GM19395 (cell line): Measurements from ENCODE around the gene BCAP31.
"Not testable (repeated sequence)": the region's sequence is repeated elsewhere in the genome, so short reads cannot be mapped to it uniquely, and the experiment has no call there.

Source experiments
- ATAC-seq: cut with Tn5 transposase; IDR thresholded peaks from one replicate; pipeline ENCODE4 v1.9.1; 2021; ENCODE audit warnings: mild to moderate bottlenecking, moderate library complexity; ENCODE audit not compliant: unreplicated experiment

BCAP31 gene

DNA sequence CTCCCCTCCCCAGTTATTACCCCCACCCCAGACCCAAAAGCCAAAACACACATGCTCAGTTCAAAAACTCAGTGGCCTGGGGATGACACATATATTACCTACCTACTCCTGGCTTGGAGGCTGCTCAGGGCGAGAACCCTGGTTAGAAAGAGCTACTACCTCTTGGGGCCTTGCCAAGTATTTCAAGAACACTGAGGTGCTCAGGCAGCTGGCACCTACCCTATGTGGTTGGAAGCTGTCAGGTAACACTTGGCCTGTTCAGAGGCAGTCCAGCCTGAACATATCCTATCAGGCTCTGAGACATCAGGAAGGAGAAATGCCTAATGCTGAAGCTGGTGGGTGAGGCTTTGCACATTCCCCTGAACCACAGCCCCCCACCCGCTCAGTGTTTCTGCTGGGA is 4.9 kb downstream of the BCAP31 start:
- no peak for ATAC-seq

DNA sequence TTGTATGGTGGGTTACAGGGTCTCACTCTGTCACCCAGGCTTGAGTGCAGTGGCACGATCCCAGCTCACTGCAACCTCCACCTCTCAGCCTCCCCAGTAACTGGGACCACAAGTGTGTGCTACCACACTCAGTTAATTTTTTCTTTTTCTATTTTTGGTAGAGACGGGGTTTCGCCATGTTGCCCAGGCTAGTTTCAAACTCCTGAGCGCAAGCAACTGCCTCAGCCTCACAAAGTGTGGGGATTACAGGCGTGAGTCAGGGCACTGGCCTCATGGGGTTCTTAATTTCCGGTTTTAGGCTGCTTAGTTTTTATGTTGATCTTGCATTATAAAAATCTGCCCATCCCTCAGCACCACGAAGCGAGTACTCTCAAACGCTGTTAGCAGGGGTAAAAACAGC is 6.7 kb downstream of the BCAP31 start:
- no peak for ATAC-seq

DNA sequence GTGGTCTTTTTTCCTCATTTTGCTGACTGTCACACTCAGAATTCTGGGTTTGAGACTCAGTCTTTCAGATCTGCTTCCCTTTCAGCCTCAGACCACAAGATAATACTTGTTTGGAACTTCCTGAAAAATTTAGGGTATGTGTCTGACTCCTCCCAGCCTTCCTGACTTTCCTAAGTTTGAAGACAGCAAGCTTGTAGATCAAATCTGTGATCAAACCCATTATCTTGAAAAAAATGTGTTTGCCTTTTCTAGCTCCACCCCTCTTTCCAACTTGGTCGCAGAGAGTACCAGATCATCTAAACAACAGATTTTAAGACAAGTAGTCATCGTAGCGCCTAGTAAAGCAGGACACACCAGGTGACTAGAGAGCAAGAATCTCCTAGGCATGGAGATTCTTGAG is 9.9 kb downstream of the BCAP31 start:
- ATAC-seq: no peak

DNA sequence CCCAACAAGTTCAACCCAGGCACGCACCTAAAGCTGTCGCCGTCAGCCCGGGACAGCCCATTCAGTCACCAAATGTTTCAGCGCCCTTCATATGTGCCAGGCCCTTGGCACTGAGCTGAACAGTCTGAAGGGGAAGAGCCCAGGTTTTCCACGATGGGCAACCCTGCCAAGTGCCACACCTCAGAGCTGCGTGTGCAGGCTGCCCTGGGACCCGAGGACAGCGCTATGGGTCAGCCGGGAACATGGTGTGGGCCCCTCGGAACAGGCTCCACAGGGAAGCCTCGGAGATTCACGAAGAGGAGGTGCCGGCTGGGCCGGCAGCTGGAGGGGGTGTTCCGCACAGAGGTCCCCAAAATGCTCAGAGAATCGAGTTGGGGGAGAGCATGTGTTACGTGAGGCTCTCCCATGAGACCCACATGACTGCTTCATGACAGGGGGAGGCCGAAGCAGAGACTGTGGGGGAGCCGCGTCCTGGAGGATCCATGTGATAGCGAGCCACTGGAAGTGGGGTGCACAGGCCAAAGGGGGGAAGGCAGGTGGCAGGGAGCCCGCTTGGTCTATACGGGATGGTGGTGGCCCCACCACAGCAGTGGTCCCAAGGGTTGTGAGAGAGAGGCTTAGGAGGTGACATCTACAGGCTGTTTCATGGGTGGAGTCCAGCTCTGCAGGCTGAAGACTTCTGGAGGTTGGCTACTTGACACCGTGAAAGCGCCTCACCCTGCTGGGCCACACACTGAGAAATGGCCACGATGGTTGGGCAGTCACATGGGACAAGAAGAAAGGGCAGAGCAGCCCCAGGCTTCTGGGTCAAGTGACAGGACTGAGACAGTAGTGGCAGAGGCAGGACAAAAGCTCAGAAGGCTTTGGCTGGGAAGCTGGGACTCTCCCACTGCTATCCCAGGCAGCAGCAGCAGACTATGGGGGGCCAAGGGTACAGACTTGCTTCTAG is 14.2 kb downstream of the BCAP31 start:
- no peak for ATAC-seq

DNA sequence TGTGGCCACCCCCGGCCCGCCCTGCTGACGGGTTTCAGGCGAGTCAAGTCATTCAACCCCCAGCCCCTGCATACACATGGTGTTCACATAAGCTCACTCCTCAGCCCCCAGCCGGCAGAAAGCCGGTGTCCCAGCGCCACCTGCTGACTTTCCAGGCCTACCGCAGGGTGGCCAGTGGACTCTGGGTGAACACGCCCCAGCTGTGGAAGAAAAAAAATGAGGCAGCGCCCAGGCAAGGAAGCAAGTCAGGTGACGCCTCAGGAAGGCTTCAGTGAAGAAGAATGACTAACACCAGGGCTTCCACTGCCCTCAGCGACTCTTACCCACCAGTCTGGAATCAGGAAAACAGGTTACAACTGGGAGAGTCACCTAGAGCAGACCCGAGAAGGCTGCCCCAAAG is 15.8 kb downstream of the BCAP31 start:
- ATAC-seq: no peak

DNA sequence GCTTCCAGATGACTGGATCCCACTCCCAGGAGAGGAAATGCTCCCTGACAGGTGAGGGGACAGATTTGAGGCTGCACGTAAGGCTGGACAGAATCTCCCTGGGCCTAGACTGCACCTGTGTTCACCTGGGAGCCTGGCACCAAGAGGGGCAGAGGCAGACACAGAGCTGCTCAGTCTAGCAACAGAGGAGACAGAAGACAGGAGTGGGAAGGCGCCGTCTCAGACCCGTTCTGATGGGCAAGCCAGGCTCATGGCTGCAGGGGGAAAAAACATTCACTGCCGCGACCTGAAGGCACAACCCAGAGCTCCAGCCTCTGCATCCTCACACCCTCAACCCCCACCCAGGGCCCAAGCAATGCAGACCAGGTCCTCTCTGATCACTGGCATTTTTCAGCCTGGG is 16.8 kb downstream of the BCAP31 start:
- no peak for ATAC-seq

DNA sequence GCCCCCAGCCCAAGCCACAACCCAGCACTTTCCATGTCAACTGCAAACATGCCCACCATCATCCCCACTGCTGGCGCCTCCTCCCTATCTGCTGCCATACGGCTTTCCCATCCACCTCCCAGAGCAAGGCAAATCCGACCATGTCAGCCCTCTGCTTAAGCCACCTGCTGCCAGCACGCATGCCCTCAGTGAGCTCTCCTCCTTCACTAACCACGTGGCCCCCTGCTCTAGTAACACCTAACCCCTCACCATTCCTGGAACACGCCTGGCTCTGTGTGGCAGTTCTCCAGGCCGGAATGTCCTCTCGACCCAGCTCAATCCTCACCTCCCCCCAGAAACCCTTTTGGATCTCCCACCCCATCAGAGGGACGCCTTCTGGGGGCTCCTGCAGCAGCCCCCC is 17.4 kb downstream of the BCAP31 start:
- ATAC-seq: no peak

DNA sequence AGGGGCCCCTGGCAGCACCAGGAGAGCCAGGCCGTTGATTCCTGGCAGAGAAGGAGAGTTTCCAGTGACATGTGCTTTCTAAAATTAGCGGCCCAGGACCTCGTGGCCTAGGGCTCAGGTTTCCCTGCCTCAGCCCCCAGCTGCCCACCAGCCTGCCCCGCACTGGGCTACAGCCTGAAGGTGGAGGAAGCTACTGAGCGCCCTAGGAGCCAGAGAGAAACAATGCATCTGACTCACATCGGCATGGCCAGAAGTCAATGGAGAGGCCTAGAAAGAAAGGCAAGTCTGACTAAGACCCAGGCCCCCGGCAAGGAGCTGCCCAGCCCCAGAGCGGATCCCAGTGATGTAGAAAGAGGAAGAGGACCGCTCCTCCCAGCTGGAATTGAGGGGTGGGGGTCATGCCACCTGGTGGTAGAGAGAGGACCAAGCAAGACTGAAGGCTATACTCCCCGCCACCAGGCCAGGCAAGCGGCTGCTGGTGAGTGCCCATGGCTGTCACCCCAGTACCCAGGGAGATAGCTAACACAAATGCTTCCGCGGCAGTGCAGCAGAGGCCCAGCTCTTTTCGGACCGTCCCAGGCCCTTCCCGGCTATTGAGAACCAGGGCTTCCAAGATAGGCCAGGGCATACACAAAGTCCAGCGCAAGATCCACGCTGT is 18.7 kb downstream of the BCAP31 start:
- not testable (repeated sequence) for ATAC-seq

DNA sequence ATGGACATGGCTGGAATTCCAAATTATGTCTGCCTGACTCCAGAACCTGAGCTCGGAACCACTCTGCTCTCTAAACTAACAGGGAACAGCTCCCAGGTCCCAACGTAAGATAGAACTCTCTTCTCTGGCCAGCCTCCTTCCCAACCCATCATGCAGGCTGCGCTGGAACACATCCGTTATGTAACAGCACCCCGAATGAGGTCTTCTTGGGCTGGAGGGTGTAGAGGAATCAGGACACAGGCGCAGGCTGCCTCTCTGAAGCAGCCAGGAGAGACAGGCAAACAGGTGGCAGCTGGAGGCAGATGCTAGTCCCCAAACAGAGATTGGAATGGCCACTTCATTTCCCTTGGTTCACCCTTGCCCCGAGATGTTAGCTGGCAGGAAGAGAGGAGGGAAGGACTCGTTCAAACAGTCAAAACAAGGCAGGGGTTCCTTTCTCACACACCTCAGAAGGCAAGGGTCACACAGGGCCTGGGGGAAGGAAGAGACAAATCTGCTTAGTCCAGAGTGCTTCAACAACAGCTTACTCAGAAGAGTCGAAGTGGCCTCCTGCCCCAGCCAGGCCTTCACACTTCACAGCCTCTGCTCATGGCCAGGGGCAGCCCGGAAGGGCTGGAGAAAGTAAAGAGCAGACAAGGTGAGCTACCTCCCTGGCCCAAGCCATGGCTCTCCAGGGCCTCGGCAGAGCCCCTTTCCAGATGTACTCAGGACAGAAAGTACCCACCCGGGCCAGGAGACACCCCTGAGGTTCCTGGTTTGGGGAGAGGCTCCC is 19.4 kb downstream of the BCAP31 start:
- ATAC-seq: not testable (repeated sequence)

DNA sequence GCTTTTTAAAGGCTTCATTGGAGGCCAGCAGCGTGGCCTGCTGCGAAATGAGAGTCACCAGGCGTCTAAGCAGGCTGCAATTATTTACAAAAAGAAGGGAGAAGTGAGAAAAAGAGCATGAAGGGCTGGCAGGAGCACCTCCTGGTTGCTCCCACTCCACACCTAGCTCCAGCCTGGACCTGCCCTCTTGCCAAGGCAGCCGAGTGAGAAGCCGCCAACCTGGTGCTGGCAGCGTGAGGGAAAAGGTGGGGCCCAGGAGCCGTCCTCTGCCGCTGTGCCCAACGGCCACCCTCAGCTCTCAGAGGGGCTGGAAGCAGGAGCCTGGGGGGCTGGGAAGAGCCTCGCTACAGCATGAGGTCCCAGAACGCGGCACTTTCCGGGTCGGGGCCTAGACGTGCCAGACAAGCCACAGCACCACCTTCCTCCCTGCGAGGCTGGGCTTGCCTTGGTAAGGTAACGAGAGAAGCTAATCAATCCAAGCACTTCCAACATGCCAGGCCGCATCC is 20.1 kb downstream of the BCAP31 start:
- ATAC-seq: no peak

DNA sequence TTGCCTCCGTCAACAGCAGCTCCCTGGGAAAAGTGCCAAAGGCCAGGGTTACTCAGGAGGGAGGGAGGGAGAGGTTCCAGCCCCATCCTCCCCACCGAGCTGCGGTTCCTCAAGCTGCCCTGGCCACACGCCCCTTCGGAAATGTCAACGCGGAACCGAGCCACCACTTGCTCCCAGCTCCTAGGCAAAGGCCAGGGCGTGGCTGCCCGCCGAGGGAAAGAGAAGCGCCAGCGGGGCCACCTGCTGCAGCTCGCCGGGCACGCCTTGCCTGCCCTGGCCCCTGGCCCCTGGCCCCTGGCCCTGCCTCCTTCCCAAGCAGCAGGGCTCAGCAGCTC is 21.2 kb downstream of the BCAP31 start:
- ATAC-seq: no peak

DNA sequence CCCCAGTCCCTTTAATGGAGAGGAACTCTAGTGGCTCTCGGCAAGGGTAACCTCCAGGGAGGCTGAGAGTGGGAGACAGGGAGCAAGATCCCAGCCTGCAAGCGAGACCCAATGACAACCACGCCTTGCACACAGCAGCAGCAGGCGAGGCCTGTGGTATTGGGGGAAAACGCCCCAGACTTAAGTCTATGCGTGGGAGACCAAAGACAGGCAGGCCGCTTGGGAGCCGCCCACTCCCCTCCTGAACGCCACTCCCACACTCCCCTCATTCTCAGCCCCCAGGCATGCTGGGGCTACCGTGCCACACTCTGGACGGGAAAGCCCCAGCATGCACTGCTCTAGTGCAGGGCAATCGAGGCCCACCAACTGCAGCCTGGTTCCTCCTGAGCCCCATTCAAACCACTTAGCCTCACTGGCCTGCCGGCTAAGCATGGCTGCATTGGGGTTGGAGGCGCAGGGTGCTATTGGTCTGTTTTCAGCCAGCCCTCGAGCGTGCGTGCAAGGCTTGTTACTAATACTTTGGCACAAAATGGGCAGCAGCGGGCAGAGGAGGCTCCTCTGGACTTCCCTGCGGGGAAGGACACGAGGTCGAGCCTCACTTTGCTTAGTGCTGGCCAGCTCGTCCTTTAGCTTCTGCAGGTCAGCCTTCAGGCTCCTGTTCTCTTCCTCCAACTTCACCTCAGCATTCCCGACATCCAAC is 21.7 kb downstream of the BCAP31 start:
- ATAC-seq: no peak

DNA sequence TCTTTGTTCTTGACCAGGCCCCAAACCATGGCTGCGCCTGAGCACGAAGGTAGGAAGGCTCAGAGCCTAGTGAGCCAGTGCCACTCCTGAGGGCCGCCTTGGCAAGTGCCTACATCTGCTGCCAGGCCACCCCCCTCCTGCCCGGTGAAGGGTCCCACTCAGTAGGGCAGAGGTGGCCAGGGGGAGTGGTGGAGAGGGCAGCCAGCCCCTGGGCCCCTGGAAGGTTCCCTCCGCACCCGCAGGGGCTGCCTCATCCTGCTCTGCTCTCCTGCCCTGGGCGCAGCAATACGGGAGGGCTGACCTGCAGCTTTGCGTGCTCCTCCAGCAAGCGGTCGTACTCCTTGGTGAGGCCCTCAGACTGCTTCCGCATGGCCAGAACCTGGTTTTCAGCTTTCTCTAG is 22.5 kb downstream of the BCAP31 start:
- ATAC-seq: no peak

DNA sequence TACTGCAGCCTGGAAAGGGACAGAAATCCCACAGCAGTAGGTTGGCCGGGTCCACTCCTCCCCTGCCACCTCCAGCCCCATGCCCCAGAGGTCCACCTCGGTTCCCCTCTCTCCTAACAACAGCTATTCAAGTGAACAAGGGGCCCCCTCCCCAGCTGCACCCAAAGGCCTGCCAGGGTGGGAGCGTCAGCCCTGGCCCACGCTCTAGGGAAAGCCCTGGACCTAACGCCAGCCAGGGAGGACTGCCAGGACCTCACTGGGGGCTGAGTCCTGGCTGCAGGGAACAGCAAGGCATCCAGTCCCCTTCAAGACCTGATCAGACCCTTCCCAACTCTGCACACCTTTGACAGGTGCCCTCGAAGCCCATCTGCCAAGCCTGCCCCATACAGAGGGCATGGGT is 23.2 kb downstream of the BCAP31 start:
- no peak for ATAC-seq

DNA sequence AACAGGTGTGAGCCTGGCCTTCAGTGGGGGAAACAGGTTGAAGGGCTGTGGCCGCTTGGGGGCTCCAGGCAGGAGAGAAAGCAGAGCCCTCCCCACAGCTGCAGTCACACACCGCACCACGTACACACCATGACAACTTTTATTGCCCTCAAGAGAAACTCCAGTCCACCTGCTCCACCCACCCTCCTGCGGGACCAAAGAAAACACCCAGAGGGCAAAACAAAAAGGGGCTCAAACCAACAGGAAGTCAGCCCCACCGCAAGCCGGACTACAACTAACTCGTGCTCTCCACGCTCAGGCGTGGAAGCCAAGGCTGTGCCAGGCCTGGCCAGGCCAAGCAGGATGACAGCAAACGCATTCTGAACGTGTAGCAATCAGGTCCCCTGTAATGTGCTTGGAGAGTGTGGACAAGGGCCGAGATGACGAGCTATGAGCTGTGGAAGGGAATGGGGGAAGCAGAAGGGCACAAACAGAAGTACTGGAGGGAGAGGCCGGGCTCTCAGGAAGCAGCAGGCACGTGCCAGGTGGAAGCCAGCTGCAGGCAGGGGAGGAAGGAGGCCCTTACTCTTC is 23.7 kb downstream of the BCAP31 start:
- no peak for ATAC-seq

DNA sequence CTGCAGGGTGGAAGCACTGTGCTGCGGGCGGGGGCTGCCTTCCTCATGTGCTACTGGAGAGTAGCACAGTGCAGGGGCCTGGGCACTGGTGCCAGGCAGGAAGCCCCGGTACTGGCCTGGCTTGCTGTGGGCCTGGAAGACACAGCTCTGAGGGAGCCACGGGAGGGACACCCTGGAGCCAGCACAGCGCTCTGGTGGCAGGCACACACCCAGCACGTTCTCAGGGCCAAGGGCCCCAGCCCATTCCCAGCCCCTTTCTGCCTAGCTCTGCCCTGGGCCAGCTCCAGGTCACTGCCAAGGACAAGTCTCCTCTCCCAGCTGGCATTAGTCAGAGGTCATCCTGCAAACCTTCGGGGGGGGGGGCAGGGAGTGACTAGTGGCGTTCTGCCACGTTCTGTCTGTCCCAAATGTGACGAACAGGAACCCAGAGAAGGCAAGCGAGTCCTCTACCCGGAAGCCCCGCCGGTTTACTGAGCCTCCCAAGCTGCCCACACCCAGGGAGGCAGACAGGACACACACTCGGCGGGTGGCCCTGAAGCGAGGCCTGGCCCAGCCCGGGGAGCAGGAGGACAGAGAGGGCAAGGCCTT is 24.3 kb downstream of the BCAP31 start:
- not testable (repeated sequence) for ATAC-seq

DNA sequence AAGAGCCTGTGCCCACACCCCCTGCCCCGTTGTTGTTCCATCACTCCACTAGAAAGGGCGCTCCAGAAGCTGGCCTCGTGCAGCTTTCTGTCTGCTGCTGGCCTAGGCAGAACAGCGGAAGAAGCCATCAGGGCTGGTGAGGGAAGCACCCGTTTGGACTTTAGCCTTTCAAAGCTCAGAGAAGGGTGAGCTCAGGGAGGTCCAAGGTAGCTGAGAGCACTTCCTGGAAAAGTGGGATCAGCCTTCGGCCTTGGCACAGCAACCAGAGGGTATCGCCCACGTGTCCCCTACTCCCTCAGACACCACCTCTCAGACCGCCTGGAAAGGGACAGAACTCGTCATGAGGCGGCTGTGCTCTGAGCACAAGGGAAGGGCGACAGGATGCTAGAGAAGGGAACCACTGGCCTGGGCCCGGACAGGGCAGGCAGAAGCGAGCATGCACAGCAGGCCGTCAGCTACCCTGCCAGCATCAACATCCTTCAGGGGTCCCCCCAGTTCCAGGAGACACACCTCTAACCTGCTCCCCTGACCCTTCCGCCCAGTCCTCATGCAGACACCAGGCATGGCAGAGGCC is 24.9 kb downstream of the BCAP31 start:
- not testable (repeated sequence) for ATAC-seq

DNA sequence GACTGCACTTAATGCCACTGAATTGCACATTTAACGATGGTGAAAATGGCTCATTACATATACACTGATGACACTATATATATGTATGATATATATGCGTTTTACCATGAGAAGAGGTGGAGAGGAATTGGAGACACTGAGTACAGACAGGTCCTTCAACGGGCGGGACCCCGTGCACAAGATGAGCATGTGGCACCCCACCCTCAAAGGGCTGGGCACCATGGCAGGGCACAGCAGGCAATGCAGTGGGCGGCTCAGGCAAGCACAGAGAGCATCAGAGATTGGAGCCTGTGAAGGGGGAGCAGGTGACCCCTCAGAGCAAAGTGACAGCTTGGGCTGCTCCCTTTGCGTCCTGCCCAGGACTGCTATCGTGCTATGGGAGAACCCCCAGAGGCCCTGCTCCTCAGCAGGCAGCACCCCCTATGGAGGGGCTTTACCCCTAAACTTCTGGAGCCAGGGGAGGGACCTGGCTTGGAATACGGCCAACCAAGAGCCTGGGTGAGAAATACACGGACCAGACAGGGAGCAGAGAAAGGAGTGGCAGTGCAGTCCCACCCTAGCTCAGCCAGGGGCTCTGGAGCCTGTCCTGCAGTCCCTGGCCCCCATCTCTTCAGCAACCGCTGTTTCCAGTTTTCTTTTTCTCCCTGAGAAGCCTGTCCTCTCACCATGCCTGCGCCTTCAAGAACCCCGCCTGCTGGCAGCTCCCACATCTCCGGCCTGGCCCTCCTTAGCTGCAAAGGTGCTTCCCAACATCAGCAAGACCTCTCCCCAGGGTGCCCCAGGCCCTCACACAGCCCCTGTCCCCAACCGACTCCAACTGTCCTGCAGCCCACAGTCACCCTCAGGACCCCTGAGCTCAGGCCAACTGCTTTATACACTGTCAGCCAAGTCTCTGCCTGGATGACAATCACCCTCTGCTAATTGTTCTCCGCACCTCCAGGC is 26.0 kb downstream of the BCAP31 start:
- ATAC-seq: no peak
